GM12872 (cell line): ENCODE data around the gene TRIM45.
A peak's percentile ranks its signal among the peaks of the same experiment; 100 is the strongest.

Experiments used
- TF ChIP-seq, protein P1 (sequence below): IDR thresholded peaks from 3 replicates; pipeline ENCODE4 v1.5.1; 2011; ENCODE audit warnings: low read depth, mild to moderate bottlenecking, low read length, moderate library complexity; ENCODE audit not compliant: insufficient read depth

TRIM45 gene

DNA sequence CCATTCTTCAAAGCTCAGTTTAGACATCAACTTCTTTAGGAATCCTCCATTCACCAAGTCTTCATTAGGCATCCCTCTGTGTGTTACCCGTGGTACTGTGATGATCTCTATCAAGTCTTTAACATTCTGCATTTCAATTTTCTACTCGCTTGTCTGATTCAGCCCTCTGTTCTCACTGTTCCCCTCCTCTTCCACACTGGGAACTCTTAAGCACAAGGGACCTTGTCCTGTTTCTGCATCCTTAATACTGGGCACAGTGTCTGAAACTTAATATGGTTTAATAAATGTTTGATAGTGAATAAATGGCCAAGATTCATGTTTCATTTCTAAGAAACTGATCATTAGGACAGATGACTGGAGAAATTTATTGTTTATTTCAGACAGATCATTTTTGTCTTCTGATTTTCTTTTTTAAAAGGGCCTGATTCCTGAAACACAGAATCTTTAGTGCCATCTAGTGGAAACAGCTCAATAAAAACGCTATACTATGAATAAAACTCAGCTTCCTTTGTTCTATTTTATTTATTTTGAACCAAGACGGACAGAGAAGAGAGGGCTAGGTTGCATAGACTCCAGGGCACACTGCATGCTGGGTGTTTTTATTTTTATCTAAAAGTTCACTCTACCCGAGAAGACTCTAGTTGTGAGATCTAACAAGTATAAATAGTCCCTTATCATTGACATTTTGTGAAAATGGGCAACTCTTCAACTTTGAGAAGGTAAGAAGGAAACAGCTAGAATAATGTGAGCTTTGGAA lies 7.0 kb upstream of the TRIM45 start:
- TF ChIP-seq, protein P1, sequence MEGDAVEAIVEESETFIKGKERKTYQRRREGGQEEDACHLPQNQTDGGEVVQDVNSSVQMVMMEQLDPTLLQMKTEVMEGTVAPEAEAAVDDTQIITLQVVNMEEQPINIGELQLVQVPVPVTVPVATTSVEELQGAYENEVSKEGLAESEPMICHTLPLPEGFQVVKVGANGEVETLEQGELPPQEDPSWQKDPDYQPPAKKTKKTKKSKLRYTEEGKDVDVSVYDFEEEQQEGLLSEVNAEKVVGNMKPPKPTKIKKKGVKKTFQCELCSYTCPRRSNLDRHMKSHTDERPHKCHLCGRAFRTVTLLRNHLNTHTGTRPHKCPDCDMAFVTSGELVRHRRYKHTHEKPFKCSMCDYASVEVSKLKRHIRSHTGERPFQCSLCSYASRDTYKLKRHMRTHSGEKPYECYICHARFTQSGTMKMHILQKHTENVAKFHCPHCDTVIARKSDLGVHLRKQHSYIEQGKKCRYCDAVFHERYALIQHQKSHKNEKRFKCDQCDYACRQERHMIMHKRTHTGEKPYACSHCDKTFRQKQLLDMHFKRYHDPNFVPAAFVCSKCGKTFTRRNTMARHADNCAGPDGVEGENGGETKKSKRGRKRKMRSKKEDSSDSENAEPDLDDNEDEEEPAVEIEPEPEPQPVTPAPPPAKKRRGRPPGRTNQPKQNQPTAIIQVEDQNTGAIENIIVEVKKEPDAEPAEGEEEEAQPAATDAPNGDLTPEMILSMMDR = peak; percentile 51

DNA sequence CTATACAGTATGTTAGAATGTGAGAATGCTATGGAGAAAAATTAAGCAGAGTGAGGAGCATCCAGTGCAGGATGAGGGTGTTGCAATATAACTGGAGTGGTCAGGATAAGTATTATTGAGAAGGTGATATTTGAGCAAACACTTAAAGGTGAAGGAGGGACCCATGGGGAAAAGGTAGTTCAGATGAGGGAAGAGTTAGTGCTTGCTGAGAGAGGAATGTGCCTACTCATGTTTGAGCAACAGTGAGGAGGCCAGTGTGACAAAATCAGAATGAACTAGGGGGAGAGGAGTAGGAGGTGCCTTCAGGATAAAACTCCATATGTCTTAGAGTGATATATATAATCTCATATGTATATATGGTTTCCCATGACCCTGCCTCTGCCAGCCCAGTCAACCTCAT lies 6.2 kb upstream of the TRIM45 start:
- TF ChIP-seq, protein P1 = no peak

DNA sequence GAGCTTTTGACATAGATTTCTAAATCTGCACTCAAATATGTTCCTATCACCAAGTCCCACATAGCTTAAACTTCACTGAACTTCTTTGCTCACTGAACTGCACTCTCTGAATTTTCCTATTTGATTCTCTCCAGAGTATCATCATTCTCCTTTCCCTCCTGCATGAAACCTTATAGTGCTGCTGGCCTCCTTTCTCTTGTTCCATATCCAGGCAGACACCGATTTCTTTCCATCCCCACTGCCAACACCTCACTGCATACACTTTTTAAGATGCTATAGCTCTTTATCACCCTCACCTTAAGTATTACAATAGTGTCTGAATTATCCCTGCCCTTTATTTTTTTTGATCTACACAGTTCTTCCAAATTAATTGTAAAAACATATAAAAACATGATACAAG lies 3.1 kb upstream of the TRIM45 start:
- TF ChIP-seq, protein P1 = no peak

DNA sequence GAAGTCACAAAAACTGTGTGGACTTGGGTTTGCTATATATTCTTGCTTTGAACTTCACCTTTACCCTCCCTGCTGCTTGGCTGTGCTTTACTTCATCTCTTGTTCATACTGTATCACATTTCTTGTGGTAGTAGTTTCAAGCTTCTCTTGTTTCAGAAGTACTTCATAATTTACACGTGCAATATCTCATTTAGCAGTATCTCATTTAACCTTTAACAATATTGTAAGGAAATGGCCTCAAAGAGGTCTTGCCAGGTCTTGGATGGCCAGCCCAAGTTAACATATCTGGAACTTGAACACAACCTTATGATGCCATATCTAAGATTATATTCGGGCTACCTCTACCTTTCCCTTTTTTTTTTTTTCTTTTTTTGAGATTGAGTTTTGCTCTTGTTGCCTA lies 1.7 kb upstream of the TRIM45 start:
- TF ChIP-seq, protein P1 = no peak

DNA sequence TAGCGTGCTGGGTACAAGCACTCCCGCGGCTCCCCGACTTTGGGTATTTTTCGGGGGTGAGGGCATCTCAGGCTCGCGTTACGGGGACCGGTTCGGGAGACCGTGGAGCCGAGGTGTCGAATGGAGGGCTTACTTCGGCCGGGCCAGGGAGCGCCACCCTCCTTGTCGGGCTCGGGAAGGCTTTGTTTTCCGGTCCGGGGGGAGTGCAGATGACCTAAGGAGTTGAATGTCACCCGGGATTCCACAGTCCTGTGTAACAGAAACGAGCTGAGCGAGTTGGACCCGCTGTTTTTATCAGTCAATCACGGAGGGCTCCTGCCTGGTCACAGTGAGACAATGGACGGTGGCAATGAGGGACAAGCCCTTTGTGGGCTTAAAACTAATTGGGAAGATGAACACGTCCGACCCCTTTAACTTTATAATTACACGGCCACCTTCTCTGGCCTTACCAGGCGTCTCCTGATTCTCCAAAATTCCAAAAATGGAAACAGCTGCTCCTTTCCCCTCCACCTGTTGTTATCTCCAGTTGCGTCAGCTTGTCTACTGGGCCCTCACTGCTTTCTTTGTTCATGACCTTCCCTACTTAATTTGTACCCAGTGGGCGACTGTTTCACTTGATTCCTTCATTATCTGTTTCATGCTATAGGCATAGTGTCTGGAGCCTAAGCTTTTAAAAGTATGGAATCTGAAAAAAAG lies 929 bp upstream of the TRIM45 start:
- TF ChIP-seq, protein P1 = no peak

DNA sequence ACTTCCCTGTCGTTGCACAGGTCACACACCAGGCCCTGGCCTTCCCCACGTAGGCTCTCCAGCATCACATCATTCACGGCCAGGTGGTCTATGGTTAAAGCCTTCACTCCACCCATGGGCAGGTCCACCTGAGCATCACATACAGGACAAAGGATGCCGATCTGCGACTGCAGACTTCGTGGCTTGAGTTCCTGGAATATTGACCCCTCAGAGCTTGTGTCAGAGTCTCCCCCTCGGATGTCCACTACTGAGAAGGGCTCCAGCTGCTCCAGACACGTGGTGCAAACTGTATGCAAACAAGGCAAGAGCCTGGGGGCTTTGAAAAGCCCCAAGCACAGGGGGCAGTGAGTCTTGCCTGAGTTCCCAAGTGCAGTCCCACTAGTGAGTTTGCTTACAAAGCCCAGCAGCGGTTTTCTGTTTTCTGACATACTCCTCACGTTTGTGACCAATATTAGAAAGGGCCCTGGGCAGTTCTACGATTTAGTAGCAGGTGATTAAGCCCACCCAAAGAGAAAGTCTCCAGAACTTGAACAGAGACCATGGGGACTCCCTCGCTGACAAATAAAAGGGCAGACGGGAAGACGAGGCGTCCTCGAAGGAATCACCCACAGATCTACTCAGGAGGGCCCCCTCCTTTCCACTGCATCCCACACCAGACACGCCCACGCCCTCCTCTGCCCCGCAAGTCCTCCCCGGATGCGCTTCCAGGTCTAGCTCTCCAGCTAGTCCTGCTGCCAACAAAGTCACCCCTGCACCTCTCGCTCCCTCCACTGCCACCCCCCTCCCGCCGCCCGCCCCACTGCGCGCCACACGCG lies 568 bp downstream of the TRIM45 start:
- TF ChIP-seq, protein P1 = no peak

DNA sequence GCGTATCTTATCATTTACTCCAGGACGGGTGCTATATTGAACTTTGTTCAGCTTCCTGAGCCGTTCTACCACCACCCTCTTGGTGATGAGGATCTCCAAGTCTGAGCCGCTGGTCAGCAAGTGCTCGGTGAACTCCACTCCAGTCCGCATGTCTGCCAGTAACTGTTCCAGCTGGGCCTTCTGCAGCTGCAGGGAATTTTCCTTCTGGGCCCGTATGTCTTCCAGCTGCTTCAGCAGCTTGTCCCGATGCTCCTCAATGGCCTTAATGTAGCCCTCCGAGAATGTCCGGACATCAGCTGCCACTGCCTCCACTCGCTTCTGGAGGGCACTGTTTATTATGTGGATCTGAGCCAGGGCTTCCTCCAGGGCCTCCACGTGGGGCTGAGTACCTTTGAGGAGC lies 3.4 kb downstream of the TRIM45 start:
- TF ChIP-seq, protein P1 = no peak
